ENCODE results near the gene LY6G5C.

DNA sequence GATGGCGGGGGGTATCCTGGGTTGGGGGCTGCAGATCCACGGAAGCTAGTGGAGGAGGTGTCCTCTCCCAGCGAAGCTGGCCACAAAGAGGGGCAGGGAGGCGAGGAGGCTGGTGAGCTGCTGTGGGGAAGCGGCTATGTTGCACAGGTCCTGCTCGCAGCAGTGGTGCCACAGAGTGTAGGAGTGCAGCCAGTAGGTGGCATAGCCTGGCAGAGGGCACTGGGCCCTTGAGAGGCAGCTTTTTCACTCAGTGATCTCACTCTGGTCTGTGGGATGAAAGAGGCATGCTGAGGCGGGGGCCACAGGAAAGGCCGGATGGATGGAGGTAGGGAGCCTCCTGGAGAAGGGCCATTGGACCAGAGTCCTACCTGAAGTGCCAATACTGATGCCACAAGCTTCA lies 31.4 kb upstream of the LY6G5C start:
- TF ChIP-seq SUZ12 (IDR thresholded peaks at IDR 0.05) = no peak
- TF ChIP-seq FOXK2 (IDR thresholded peaks at IDR 0.05) = no peak
- TF ChIP-seq LEF1 (IDR thresholded peaks at IDR 0.05; ENCODE audit: borderline replicate concordance) = no peak
- TF ChIP-seq, protein P1, sequence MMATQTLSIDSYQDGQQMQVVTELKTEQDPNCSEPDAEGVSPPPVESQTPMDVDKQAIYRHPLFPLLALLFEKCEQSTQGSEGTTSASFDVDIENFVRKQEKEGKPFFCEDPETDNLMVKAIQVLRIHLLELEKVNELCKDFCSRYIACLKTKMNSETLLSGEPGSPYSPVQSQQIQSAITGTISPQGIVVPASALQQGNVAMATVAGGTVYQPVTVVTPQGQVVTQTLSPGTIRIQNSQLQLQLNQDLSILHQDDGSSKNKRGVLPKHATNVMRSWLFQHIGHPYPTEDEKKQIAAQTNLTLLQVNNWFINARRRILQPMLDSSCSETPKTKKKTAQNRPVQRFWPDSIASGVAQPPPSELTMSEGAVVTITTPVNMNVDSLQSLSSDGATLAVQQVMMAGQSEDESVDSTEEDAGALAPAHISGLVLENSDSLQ (IDR thresholded peaks at IDR 0.05) = no peak
- TF ChIP-seq TARDBP (IDR thresholded peaks at IDR 0.05) = no peak
- no peak for TF ChIP-seq ELF4 (IDR thresholded peaks at IDR 0.05)
- TF ChIP-seq CTBP1 (IDR thresholded peaks at IDR 0.05; ENCODE audit: borderline replicate concordance) = no peak
- no peak for TF ChIP-seq SP1 (IDR thresholded peaks at IDR 0.05)
- no peak for TF ChIP-seq L3MBTL2 (conservative IDR thresholded peaks at IDR 0.05)
- no peak for TF ChIP-seq HDGF (IDR thresholded peaks at IDR 0.05; ENCODE audit: borderline replicate concordance)
- TF ChIP-seq ARNT (IDR thresholded peaks at IDR 0.05) = no peak
- no peak for TF ChIP-seq NFRKB (IDR thresholded peaks at IDR 0.05)
- no peak for TF ChIP-seq BHLHE40 (IDR thresholded peaks at IDR 0.05; ENCODE audit: borderline replicate concordance)
- no peak for TF ChIP-seq FOXM1 (IDR thresholded peaks at IDR 0.05; ENCODE audit: borderline replicate concordance)

Data from HEK293T (cell line).